Skeletal muscle satellite cell (primary cell): ENCODE data around the gene TMEM72.

ENCODE experiments used
- H3K27me3 ChIP-seq: 2 replicates; pipeline ENCODE4 v1.7.0; 2013; ENCODE audit warnings: low read length; ENCODE audit not compliant: control insufficient read depth, insufficient read depth
- H3K36me3 ChIP-seq: 2 replicates; pipeline ENCODE4 v1.7.0; 2013; ENCODE audit warnings: mild to moderate bottlenecking, control low read depth, low read length; ENCODE audit not compliant: insufficient read depth
- H3K4me1 ChIP-seq: 2 replicates; pipeline ENCODE4 v1.7.0; 2013; ENCODE audit warnings: low read length; ENCODE audit not compliant: control insufficient read depth, insufficient read depth
- H3K4me2 ChIP-seq: 2 replicates; pipeline ENCODE4 v1.7.0; 2013; ENCODE audit warnings: mild to moderate bottlenecking, low read length
- H3K4me3 ChIP-seq: 2 replicates; pipeline ENCODE4 v1.7.0; 2013; ENCODE audit warnings: low read length
- H3K9ac ChIP-seq: 2 replicates; pipeline ENCODE4 v1.7.0; 2013; ENCODE audit warnings: mild to moderate bottlenecking, low read depth, low read length, moderate library complexity
- H3K9me3 ChIP-seq: replicated peaks from 2 replicates; pipeline ENCODE4 v1.7.0; 2013; ENCODE audit warnings: mild to moderate bottlenecking, control low read depth, low read length

Gene TMEM72

DNA sequence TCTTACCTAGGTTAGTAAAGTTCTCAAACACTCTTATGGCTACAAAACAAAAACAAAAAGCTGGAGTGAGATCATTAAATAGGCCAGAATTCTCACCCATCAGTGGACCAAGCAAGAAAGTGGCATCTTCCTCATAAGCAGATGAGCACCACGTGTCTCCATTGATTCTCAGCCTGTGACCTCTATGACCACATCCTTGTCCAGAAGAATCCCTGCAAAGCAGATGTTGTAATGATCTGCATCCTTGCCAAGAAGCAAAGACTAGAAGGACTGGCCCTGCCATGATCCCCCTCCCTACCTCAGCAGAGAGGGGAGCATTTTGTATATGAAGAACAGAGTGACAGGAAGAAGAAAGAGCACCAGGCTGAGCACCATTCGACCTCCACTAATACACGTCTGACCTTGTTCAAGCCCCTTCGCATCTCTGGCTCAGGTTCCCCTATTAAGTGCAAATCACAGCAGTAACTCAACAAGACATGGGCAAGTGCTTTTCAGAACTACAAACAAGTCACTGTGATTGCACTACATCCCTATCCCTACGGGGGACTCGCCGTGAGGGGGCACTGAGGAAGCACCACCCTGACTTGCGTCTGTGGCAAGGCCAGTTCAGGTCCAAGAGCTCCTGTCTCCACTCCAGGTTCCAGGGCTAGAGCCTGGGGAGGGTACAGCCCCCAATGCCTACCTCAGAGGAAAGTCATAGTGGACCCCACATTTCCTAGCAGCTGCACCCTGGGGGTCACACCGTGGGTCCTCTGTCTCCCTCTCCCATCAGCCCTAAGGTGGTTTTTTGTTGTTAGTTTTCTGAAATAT, 26.3 kb downstream of the TMEM72 start:
- H3K27me3 ChIP-seq, result no peaks in the 10 kb centered on the region
- peaks cover 5% of the 10 kb centered on the region for H3K4me1 ChIP-seq
- no peak overlapping the region for H3K9ac ChIP-seq
- no peak overlapping the region for H3K4me3 ChIP-seq
- H3K36me3 ChIP-seq, result no peaks in the 10 kb centered on the region
- H3K9me3 ChIP-seq, result no peaks in the 10 kb centered on the region
- H3K4me2 ChIP-seq, result no peak overlapping the region

DNA sequence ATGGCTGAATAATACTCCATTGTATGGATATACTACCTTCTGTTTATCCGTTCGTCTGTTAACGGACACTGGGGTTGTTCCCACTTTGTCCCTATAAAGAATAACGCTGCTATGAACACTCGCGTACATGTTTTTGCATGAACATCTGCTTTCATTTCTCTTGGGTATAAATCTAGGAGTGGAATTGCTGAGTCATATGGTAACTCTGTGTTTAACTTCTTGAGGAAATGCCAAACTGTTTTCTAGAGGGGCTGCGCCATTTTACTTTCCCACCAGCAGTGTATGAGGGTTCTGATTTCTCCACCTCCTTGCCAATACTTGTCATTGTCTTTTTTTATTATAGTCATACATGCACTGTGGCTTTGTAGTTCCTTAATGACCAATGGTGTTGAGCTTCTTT, 27.8 kb downstream of the TMEM72 start:
- H3K27me3 ChIP-seq, result no peaks in the 10 kb centered on the region
- peaks cover 5% of the 10 kb centered on the region for H3K4me1 ChIP-seq

DNA sequence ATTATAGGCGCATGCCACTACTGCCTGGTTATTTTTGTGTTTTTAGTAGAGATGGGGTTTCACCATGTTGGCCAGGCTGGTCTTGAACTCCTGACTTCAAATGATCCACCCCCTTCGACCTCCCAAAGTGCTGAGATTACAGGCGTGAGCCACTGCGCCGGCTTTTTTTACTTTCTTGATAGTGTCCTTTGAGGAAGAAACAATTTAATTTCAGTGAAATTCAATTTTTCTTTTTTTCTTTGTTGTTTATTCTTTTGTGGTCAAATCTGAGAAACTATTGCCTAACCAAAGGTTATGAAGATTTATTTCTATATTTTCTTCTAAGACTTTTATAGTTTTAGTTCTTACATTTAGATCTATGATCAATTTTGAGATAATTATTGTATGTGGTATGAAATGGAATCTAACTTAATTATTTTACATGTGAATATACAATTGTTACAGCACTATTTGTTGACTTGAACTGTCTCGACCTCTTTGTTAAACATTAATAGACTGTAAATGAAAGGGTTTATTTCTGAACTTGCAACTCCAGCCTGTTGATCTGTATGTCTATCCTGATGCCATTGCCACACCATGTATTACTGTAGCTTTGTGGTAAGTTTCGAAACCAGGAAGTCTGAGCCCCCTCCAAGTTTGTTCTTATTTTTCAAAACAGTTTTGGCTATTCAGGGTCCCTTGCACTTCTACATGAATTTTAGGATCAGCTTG, 28.7 kb downstream of the TMEM72 start:
- peaks cover 5% of the 10 kb centered on the region for H3K4me1 ChIP-seq
- H3K4me3 ChIP-seq, result no peak overlapping the region
- no peak overlapping the region for H3K9ac ChIP-seq
- no peak overlapping the region for H3K4me2 ChIP-seq
- H3K36me3 ChIP-seq, result no peaks in the 10 kb centered on the region
- H3K9me3 ChIP-seq, result no peaks in the 10 kb centered on the region
- no peaks in the 10 kb centered on the region for H3K27me3 ChIP-seq

More for the DNA sequence above, 27.8 kb downstream of the TMEM72 start:
- Histone ChIP-seq H3K9ac (no peak overlapping the region), H3K36me3 (no peaks in the 10 kb centered on the region), H3K4me3 (no peak overlapping the region), H3K9me3 (no peaks in the 10 kb centered on the region), H3K4me2 (no peak overlapping the region)

DNA sequence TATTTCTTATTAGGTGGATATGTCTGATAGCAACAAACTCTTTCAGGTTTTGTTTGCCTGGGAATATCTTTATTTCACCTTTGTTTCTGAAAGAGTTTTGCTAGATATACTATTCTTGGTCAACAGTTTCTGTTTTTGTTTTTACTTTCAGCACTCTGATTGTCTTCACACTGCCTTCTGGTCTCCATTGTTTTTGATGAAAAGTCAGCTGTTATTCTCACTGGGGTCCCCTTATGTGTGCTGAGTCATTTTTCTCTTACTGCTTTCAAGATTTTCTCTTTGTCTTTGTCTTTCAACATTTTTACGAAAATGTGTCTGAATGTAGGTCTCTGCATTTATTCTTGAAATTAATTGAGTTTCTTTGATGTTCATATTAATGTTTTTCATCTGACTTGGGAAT, 33.2 kb downstream of the TMEM72 start:
- Histone ChIP-seq H3K9me3 (no peaks in the 10 kb centered on the region), H3K9ac (no peak overlapping the region), H3K4me1 (no peaks in the 10 kb centered on the region), H3K27me3 (no peaks in the 10 kb centered on the region), H3K36me3 (no peaks in the 10 kb centered on the region), H3K4me2 (no peak overlapping the region), H3K4me3 (no peak overlapping the region)

DNA sequence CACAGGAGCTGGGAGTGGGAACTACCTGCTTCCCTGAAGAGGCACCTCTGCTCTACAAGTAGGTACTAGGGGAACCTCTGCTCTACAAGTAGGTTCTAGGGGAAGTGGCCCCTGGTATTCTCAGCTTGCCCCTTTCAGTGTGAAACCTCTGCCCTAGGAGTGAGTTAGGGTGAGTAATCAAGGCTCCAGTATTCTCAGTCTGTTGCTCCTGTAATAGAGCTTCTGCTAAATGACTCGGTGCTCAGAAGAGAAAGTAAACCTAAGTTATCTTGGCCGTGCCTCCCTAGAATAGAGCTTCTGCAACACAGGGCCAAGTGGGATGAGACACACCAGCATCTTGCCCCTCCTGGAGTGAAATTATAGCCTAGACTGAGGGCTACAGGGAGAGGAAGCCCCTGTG, 35.1 kb downstream of the TMEM72 start:
- no peaks in the 10 kb centered on the region for H3K36me3 ChIP-seq
- H3K4me1 ChIP-seq, result no peaks in the 10 kb centered on the region
- no peaks in the 10 kb centered on the region for H3K27me3 ChIP-seq
- H3K9ac ChIP-seq, result no peak overlapping the region
- H3K9me3 ChIP-seq, result no peaks in the 10 kb centered on the region
- H3K4me2 ChIP-seq, result peak overlapping the region; percentile 61
- H3K4me3 ChIP-seq, result peak overlapping the region; percentile 33

DNA sequence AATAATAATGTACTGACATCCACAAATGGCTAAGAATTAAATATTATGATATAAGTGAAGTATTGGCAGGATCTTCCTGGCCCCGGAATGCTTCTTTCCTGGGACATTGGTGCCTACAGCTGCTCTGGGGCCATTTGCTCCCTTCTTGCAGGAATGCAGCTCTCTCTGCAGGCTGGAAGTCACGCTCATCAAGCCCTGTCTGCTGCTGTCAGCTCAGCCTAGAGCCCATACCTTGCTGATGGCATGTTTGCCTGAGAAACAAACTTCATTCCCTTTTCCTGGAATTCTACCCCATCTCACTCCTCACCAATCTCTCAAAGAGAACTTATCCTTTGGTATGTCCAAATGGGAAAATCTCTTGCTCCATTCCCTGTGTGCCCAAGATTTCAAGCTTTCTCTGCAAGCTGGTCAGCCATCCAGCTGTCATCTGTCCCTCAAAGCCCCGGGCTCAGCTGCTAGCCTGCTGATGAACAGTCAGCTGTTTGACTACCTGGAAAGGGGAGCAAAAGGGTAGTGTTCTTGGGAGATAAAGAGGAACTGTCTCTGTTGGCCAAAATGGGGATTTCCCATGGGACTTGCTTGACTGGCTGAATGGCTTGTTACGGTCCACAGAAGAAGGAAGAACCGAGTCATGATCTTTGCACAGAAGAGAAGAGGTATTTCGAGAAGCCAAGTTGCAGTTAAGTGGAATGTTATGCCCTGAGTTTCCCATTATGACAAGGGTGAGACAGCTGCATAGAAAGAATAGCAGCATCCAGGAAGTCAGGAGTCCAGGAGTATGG, 36.4 kb downstream of the TMEM72 start:
- no peaks in the 10 kb centered on the region for H3K27me3 ChIP-seq
- no peak overlapping the region for H3K4me2 ChIP-seq
- no peak overlapping the region for H3K9ac ChIP-seq
- H3K36me3 ChIP-seq, result no peaks in the 10 kb centered on the region
- H3K9me3 ChIP-seq, result no peaks in the 10 kb centered on the region
- H3K4me1 ChIP-seq, result no peaks in the 10 kb centered on the region
- H3K4me3 ChIP-seq, result no peak overlapping the region

DNA sequence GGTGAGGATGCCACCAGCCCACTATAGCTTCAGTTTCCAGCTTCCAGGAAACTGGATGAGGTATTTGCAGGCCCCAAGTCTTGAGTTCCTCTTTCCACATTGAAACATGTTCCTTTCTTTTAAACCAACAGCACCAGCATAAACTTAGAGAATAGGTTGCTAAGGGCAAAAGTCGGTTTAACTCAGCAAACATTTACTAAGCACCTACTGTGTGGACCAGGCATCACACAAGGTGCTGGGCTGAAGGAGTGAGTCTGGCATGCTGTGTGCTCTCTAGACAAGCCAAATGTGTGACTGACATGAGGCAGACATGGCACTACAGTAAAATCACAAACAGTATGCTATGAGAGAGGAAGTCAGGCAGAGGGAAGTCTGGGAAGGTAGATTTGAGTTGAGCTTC, 37.5 kb downstream of the TMEM72 start:
- Histone ChIP-seq H3K9ac (no peak overlapping the region), H3K4me2 (no peak overlapping the region), H3K4me3 (no peak overlapping the region), H3K9me3 (no peaks in the 10 kb centered on the region), H3K27me3 (no peaks in the 10 kb centered on the region), H3K36me3 (no peaks in the 10 kb centered on the region), H3K4me1 (no peaks in the 10 kb centered on the region)

DNA sequence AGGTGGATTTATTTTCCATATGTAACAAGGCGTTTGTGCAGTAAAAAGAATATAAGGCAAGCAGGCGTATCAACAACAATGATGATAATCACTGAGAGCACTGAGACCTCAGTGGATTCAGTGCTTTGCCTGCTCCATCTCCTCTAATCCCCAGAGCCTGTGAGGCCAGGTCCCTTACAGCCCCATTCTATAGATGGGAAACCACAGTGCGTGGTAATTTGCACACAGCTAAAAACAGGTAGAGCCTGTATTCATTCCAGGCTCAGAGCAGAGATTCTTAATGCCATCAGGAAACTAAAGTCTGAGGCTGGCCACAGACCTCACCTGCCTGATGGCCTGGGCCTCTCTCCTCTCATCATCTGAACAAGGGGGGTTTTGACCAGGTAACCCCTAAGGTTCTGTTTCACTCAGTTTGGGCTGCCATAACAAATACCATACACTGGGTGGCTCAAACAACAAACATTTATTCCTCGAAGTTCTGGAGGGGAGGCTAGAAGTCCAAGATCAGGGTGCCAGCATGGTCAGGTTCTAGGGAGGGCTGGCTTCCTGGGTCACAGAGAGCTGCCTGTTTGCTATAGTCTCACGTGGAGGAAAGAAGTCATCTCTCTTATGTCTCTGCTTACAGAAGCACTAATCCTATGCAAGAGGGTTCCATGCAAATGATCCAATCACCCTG, 38.1 kb downstream of the TMEM72 start:
- H3K4me2 ChIP-seq, result no peak overlapping the region
- no peaks in the 10 kb centered on the region for H3K4me1 ChIP-seq
- no peak overlapping the region for H3K9ac ChIP-seq
- no peaks in the 10 kb centered on the region for H3K36me3 ChIP-seq
- no peak overlapping the region for H3K4me3 ChIP-seq
- H3K9me3 ChIP-seq, result no peaks in the 10 kb centered on the region
- no peaks in the 10 kb centered on the region for H3K27me3 ChIP-seq

DNA sequence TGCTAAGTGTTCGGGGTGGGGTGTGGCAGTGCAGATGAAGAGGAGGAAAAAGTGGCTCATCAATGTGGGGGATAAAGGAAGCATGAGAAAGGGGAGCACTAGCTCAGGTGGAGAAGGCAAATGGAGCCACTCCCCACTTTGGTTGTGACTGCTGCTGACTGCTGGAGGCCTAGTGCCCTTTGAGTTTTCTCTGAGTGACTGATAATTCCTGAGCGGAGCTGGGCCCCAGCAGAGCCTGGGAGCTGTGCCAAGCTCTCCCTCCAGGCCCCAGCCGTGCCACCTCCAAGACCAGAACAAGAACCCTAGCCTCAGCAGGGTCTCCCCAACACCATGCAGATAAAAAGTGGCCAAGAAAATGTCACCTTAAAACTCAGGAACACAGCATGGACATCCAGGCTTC, 38.8 kb downstream of the TMEM72 start:
- Histone ChIP-seq H3K4me2 (no peak overlapping the region), H3K27me3 (no peaks in the 10 kb centered on the region), H3K4me1 (no peaks in the 10 kb centered on the region), H3K9me3 (no peaks in the 10 kb centered on the region), H3K4me3 (no peak overlapping the region), H3K36me3 (no peaks in the 10 kb centered on the region), H3K9ac (no peak overlapping the region)

DNA sequence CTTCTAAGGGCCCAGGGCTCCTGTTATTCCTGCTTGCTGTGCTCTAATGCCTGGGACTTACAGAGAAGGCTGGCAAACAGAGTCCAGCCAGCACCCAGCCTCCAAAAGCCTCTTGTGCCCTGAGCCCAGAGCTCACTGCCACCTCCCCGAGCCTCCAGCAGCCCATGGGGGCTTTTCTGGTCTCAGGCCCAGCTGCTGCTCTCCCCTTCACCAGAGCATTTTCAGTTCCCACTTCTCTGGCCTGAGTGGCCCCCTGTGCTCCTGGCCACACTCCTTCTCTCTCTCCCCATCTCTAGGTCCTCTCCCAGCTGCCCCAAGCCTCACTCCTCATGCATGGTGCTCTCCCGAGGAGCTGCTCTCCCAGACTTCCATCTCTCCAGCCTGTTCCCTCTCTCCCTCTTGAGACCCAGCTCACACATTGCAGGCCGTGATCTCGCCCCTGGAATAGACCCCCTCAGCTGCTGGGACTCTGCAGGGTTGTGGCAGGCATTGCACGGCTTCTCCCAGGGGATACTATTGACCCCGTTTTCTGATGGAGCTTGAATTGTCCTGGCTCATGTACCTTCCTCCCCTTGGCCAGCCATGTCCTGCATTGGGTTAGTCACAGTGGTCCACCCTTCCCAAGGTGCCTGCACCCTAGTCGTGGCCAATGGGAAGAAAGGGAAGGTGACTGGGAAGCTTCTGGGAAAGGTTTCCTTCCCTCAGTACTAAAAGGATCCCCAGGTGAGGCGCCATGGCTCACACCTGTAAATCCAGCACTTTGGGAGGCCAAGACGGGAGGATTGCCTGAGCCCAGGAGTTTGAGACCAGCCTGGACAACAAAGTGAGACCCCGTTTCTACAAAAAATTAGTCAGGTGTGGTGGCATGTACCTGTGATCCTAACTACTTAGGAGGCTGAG, 39.4 kb downstream of the TMEM72 start:
- H3K4me1 ChIP-seq, result no peaks in the 10 kb centered on the region

More for the DNA sequence above, 39.4 kb downstream of the TMEM72 start:
- Histone ChIP-seq H3K4me2 (no peak overlapping the region), H3K9me3 (no peaks in the 10 kb centered on the region), H3K4me3 (no peak overlapping the region), H3K36me3 (no peaks in the 10 kb centered on the region), H3K27me3 (no peaks in the 10 kb centered on the region), H3K9ac (no peak overlapping the region)
